Astrocyte (in vitro differentiated cells and primary cell): Measurements from ENCODE around the gene SREBF1.

ENCODE experiments used
- EZH2 ChIP-seq: IDR thresholded peaks from 2 replicates; pipeline ENCODE4 v1.6.1; 2012; ENCODE audit warnings: mild to moderate bottlenecking, low read length, inconsistent platforms; ENCODE audit not compliant: insufficient read depth
- TF ChIP-seq, protein P1 (sequence below): IDR thresholded peaks from 2 replicates; pipeline ENCODE4 v1.5.1; 2011; ENCODE audit warnings: low read depth, mild to moderate bottlenecking, inconsistent platforms, low read length, moderate library complexity; ENCODE audit not compliant: insufficient read depth

DNA sequence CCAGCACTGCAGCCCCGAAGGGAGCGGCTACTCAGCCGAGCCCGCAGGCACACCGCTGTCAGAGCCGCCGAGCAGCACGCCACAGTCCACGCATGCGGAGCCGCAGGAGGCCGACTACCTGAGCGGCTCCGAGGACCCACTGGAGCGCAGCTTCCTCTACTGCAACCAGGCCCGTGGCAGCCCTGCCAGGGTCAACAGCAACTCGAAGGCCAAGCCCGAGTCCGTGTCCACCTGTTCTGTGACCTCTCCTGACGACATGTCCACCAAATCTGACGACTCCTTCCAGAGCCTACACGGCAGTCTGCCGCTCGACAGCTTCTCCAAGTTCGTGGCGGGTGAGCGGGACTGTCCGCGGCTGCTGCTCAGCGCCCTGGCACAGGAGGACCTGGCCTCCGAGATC is 42.4 kb downstream of the SREBF1 start:
- no peak for TF ChIP-seq EZH2
- TF ChIP-seq, protein P1, sequence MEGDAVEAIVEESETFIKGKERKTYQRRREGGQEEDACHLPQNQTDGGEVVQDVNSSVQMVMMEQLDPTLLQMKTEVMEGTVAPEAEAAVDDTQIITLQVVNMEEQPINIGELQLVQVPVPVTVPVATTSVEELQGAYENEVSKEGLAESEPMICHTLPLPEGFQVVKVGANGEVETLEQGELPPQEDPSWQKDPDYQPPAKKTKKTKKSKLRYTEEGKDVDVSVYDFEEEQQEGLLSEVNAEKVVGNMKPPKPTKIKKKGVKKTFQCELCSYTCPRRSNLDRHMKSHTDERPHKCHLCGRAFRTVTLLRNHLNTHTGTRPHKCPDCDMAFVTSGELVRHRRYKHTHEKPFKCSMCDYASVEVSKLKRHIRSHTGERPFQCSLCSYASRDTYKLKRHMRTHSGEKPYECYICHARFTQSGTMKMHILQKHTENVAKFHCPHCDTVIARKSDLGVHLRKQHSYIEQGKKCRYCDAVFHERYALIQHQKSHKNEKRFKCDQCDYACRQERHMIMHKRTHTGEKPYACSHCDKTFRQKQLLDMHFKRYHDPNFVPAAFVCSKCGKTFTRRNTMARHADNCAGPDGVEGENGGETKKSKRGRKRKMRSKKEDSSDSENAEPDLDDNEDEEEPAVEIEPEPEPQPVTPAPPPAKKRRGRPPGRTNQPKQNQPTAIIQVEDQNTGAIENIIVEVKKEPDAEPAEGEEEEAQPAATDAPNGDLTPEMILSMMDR: no peak
